OCI-LY7 (cell line): ENCODE data around the gene LRRC70.

Experiments
- CTCF ChIP-seq: fragments of 200-600 bp; sonication (generic); conservative IDR thresholded peaks from 2 replicates; pipeline ENCODE4 v1.5.1; 2014; ENCODE audit warnings: mild to moderate bottlenecking, antibody characterized with exemption, low read length, moderate library complexity, mixed read lengths
- EZH2phosphoT487 ChIP-seq: fragments of 200-600 bp; sonication (generic); IDR thresholded peaks from 2 replicates; pipeline ENCODE4 v1.6.1; 2018; ENCODE audit warnings: low read depth, borderline replicate concordance, mild to moderate bottlenecking, mixed run types, antibody characterized with exemption, low read length, moderate library complexity, mixed read lengths

DNA sequence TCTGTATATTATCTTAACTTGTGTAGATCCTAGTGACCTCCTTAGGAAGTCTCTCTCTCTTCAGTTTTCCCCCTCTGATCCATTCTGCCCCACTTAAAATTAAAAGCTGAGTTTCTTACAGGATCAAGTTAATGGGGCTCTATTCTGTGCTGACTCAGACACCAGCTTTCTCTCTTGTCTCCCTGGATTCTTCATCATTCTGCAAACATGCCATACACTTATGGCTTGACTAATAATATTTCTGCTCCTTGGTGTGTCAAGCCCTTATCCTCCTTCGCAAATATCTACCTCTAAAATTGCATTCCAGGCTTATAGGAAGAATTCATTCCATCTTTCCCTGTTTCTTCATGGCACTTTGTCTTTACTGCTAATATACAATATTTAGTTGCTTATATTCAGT, 18.1 kb downstream of the LRRC70 start:
- TF ChIP-seq CTCF: no peak
- no peak for TF ChIP-seq EZH2phosphoT487
